HG03520 (cell line): Measurements from ENCODE around the gene OR4E1.
"Not testable (repeated sequence)": the region's sequence is repeated elsewhere in the genome, so short reads cannot be mapped to it uniquely, and the experiment has no call there.

Experiments used
- ATAC-seq: cut with Tn5 transposase; IDR thresholded peaks from one replicate; pipeline ENCODE4 v1.9.1; 2021; ENCODE audit warnings: mild to moderate bottlenecking, moderate library complexity; ENCODE audit not compliant: unreplicated experiment

Gene OR4E1

GRCh38 chr14:21673718-21674117, at the start of gene OR4E1:
TSS of gene OR4E1 (minus strand) at chr14:21673818. CDS start at chr14:21670935, 2,883 bp downstream.
- ATAC-seq, result no peak

- no peak for ATAC-seq
These were observed 47.9 kb upstream of the OR4E1 start for GRCh38 chr14:21721504-21721903.

GRCh38 chr14:21719841-21720240, 46.2 kb upstream of the OR4E1 start:
- ATAC-seq, result no peak

- ATAC-seq, result no peak
These were observed 40.8 kb upstream of the OR4E1 start for GRCh38 chr14:21714318-21714929.

- no peak for ATAC-seq
These were observed 38.4 kb upstream of the OR4E1 start for GRCh38 chr14:21712036-21712435.

GRCh38 chr14:21711360-21711961, 37.8 kb upstream of the OR4E1 start:
- peak; percentile 46 for ATAC-seq

- ATAC-seq, result no peak
These were observed 30.7 kb upstream of the OR4E1 start for GRCh38 chr14:21704338-21704737.

- ATAC-seq, result no peak
These were observed 30.0 kb upstream of the OR4E1 start for GRCh38 chr14:21703357-21704326.

GRCh38 chr14:21702316-21702715, 28.7 kb upstream of the OR4E1 start:
- ATAC-seq, result no peak

GRCh38 chr14:21699551-21699950, 25.9 kb upstream of the OR4E1 start:
- no peak for ATAC-seq

- ATAC-seq, result not testable (repeated sequence)
These were observed 24.9 kb upstream of the OR4E1 start for GRCh38 chr14:21698538-21698937.

GRCh38 chr14:21697662-21698061, 24.0 kb upstream of the OR4E1 start:
- not testable (repeated sequence) for ATAC-seq

GRCh38 chr14:21694425-21694824, 20.8 kb upstream of the OR4E1 start:
- ATAC-seq, result no peak

- ATAC-seq, result no peak
These were observed 12.8 kb upstream of the OR4E1 start for GRCh38 chr14:21686468-21686867.

GRCh38 chr14:21680072-21680471, 6.5 kb upstream of the OR4E1 start:
- no peak for ATAC-seq

- no peak for ATAC-seq
These were observed 1.9 kb upstream of the OR4E1 start for GRCh38 chr14:21675566-21675965.

GRCh38 chr14:21672116-21672515, 1.5 kb downstream of the OR4E1 start:
- ATAC-seq, result no peak

- ATAC-seq, result no peak
These were observed 2.2 kb downstream of the OR4E1 start for GRCh38 chr14:21671371-21671770.

- no peak for ATAC-seq
These were observed 4.3 kb downstream of the OR4E1 start for GRCh38 chr14:21669284-21669683.

GRCh38 chr14:21668377-21668776, 5.2 kb downstream of the OR4E1 start:
- ATAC-seq, result no peak

- ATAC-seq, result no peak
These were observed 16.6 kb downstream of the OR4E1 start for GRCh38 chr14:21656980-21657379.

- no peak for ATAC-seq
These were observed 19.4 kb downstream of the OR4E1 start for GRCh38 chr14:21654215-21654614.
